IPS-11a (cell line): Measurements from ENCODE around the gene HIPK2.

Experiments
- H3K4me3 ChIP-seq: one replicate; pipeline ENCODE4 v1.5.1; 2013; ENCODE audit warnings: low read depth, low read length, control low read depth

The HIPK2 gene

DNA sequence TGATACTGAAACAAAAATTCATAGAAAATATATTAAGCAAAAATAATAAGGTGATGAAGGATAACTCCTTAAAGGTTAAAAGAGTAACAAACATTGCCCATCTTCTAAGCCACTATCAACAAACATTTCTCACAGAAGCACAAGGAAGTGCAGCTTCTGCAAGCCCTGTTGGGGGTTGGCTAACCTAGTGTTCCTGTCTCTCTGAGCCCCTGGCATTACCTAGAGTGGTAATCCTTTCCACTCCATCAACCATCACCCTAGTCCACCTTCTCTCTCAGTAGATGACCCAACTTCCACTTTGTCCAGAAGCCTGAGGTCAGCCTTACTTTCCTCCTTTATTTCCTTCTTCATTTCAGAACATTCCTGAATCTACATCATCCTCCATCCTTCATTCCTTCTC lies 59.7 kb downstream of the HIPK2 start:
- H3K4me3 ChIP-seq: no peak overlapping the region

DNA sequence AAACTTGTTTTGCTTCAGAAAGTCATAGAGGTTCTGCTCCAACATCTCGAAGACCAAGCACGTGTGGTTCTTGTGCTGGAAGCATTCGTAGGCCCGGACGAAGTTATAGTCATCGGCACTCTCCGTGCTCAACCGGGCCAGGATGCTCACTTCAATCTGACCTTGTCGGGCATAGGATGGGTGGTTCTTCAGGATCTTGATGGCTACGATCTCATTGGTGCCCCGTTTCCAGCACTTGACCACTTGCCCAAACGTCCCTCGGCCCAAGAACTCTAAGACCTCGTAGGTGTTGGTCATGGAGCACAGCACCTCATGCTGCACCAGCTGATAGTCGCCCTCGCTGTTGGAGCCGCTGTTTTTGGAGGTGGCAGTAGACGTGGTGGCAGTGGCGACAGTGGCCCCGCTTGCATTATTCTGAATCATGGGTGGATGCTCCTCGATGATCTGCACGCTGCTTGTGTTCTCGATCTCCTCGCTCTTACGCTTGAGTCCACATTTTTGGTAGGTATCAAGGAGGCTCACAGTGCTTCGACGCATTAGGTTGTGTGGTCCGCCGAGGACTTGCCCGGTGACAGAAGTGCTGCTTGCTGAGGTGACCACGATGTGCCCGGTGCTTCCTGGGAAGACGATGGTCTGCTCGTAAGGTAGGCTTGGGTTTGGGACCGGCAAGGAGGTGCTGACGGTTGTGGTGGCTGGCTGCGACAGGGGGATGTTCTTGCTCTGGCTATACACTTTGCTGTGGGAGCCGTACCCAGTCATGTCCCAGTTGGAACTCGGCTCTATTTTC lies 61.4 kb downstream of the HIPK2 start:
- H3K4me3 ChIP-seq: no peak overlapping the region

DNA sequence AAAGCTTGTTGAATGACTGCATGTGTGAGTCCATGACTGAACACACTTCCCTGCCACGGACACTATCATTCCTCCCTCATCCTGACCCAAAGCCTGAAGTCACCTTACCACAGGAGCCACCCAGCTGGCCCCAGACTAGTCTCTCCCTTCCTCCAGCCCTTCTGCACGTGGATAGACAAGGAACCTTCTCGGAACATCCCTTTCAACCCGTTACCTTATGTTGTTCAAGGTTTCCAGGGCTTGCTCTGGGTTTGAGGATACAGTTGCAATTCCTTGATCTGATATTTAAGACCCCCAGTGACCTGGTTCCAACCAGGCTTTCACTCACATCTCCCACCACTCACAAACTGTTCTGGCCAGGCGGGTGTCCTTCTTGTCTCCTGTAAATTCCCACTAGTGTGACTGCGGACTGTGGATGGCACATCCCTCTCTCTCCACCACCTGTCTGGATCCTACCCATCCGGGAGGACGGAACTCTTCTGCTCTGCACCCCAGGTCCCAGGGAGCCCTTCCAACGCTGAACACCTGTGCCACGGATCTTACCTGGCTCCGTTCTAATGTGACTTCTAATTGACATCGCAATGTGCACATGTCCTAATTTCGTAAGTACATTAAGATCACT lies 62.5 kb downstream of the HIPK2 start:
- H3K4me3 ChIP-seq: no peak overlapping the region

DNA sequence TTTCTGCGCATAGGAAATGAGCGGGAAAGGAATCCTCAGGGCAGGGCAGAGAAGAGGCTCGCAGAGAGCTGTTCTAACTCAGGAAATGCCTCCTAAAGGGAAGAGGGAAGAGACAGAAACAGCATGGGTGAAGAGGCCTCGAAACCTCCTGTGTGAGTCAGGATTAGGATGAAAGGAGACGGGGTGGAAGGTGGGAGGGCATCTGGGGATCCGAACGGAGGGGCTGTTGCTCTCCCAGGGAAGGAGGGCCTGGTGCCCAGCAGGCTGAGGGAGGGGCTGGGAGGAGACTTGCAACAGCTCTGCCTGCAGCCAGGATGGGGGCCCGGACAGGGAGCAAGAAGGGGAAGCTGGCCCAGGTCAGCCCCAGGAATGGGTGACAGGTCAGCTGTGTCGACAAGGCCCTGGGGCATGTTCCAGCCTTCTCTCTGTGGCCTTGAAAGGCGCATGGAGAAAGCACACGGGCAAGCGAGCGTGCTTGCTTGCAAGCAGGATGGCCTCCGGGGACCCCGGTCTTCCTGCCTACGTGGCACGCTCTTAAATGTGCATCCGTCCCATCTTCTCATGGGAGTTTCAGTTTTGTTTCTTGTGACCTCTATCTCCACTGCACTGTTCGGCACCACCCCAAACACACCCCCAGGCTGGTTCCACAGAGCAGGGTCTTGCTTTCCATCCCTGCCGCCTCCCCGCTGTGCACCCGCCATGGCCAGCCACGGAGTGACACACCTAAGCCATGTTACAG lies 63.5 kb downstream of the HIPK2 start:
- H3K4me3 ChIP-seq: no peak overlapping the region

DNA sequence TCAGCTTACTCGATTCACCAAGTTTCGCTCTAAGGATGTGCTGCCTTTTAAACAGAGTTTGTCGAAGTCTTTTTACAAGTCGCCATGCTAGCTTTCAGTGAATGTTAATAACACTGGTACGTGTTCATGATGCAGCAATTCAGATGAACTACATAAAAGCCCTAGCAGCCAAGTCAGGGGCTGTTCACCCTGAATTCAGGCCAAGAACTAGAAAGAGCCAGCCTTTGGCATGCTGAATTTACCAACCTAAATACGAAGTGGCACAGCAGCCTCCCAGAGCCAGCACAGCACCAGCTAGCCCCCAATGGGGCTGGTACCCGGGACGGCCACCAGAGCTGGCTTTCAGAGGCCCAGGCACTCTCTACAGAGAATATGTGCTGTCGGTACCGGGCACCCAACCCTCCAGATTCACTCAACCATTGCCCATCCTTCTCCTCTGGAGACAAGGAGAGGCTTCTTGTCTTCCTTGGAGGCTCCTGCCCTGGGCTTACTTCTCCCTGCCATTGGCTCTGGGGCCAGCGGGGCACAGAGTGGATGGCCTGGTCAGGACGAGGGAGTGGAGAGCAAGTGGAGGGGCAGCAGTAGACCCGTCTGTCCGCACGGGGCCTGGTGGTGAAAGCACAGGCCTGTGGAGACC lies 64.2 kb downstream of the HIPK2 start:
- no peak overlapping the region for H3K4me3 ChIP-seq

DNA sequence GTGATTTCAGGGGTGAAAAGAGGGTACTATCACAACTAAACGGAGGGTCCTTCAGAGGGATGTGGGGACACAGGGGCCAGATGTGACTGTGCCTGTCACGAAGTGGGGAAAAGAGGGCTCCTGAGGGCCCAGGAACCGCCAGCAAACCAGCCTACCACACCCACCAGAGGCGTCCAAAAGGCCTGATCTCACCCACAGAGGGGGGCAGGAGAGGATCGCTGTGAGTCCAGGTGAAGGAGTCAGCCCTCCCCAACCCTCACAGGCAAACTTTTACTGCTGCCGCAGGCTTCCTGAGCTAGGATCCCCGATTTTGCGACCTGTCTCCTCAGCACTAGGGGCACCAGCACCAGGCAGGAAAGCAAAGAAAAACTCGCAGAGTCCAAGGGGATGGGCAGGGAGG lies 64.7 kb downstream of the HIPK2 start:
- no peak overlapping the region for H3K4me3 ChIP-seq

DNA sequence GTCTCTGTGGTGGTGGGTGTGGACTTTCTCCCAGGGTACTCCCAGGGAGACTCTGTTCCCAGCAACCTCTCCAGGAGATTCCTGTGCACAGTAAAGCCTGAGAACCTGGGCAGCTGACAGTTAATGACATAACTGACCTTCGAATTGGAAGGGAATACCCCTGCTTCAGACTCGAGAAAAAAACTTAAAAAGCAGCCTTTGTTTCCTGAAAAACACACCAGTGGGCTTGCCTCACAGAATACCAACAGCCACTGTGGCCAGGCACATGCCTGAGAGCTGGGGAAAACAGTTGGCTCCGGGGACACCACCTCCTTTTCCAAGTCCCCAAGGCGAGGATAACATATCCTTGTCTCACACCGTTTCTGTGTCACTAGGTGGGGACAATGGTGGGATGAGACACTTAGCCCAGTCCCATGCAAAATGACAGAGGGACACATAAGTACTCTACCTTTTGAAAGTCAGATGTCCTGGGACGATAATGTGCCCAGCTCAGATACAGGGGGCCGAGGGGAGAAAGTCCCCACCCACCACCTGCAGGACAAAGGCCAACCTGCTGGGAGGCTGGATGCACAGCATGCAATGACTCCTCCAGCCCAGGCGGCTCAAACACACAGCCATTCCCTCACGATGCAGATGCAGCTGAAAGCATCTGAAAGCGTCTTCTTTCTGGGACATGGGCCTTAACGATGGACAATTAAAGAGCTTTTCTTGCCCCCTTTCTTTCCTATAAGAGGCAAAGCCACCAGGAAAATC lies 65.6 kb downstream of the HIPK2 start:
- H3K4me3 ChIP-seq: no peak overlapping the region

DNA sequence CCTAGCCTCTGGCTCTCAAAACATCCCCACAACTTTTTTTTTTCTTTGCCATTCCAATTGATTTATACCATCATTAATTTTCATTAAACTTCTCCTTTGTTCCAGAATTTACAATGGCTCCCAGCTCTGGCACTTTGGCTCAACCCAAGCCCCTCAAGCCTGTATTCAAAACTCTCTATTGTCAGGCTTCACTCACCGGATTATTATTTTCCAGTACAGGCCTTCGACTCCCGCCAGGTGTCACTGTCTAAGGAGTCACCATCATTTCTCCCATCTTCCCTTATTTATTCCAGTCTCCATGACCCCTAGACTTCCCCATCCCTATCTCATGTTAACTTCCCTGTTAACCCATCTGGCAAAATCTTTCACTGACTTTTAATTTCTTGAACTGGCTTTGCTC lies 67.8 kb downstream of the HIPK2 start:
- H3K4me3 ChIP-seq: no peak overlapping the region

DNA sequence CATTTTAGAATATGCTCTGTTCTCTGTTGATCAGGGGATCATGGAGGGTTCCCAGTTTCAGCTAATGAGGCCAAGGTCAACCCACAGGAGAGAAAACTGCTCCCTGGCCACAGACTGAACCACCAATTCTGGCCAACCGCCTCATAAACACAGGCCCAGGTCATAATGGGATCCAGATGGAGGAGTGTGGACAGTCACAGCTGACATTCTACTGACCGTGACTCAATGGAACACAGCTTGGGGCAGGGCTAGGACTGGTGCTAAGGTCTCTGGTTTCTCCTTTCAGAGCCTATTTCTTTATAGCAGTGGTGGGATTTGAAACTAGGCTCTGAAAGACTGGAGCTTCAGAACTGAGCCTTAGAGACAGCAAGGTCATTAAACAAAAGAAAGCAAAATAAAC lies 68.3 kb downstream of the HIPK2 start:
- no peak overlapping the region for H3K4me3 ChIP-seq

DNA sequence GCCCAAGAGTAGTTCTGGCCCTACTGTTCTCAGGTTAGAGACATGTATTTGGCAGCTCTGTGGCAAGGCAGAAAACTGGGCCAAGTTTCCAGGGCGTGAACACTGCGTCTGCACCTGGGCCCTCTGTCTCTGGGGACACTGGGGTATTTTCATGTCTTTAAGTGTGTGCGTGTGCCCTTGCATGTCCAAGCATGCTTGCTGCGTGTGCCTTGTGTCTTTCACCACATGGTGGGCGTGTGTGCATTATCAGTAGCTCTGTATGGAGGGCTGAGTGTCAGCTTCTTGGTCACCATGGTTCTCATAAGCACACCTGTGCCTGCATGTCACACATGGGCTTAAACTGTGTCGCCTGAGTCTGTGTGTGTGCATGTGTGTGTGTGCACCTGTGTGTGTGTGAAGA lies 69.3 kb downstream of the HIPK2 start:
- H3K4me3 ChIP-seq: no peak overlapping the region

DNA sequence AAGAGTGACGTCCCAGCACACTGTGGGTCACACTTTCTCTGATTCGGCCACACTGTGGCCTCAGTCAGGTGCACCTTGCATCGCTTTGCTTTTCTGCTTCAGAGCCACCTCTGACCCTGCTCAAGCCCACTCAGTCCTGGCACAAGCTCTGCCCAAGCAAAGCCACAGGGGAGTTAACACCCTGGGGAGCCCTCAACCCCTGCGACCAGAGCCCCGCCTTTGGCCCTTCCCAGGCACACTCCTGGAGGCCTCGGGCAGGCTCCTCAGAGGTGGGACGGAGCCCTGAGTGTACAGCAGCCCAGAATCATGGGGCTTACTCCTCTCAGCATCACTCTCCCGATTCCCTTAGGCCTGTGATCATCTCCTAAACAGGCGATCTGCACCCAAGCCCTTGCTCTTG lies 71.0 kb downstream of the HIPK2 start:
- H3K4me3 ChIP-seq: no peak overlapping the region

DNA sequence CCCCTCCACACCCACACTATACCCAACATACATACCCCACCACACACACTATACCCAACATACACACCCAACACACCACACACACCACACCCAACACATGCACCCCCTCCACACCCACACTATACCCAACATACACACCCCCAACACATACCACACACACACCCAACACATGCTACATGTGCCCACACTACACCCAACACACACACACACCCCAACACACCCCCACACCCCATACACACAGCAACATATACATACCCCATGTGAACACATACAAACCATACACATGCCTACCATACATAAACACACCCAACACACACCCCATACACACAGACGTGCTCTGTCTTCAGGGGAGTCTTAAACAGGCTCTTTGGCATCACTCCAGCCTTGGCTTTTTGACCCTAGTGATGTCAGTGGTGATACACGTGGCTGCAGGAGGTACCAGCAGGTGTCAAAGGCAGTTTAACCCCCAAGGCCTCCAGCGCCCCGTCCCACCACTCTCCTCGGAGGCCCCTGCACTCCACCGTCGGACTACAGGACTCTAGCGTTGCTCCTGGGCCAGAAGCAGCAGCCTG lies 73.4 kb downstream of the HIPK2 start:
- H3K4me3 ChIP-seq: no peak overlapping the region

DNA sequence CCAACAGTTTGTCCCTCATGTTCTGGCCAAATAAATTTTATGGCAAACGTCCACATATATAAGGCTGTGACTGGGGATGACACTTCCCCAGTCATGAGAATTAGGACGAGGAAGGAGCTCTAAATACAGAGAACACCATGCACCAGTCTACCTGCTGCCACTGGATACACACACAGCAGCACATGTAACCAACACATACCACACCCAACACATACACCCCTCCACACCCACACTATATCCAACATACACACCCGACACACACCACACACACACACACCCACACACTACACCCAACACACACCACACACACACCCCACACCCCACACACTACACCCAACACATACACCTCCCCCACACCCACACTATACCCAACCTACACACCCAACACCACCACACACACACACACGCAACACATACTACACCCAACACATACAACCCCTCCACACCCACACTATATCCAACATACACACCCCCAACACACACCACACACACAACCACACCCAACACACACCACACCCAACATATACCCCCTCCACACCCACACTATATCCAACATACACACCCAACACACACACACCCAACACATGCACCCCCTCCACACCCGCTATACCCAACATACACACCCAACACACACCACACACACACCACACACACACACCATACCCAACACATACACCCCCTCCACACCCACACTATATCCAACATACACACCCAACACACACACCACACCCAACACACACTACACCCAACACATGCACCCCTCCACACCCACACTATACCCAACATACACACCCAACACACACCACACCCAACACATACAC lies 74.1 kb downstream of the HIPK2 start:
- H3K4me3 ChIP-seq: no peak overlapping the region

DNA sequence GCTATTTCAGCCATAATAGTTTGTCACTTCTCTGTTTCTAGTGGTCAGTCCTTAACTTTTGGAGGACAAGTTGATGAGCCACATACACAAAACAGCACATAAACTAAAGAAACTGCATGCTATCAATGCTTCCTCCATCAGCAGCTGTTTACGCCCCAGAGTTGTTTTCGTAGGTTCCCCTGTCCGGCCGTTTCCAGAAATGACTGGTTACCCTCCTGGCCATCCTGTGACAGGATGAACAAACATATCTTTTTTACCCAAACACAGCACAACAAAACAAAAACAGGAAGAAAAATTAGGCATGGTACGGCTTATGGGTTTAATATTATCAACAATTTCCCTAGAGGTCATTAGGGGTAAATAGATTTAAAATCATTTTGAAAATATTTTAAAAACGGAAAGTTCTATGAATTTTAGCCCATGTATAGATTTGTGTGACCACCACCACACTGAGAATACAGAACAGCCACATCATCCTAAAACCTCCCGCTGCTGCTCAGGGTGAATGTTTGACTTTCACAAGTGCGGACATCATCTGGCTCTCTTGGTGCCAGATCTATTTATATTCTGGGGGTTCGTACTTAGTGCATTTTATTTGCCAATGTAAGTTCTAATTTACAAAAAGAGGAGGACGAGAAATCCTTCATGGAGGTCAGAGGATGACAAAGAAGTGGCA lies 74.8 kb downstream of the HIPK2 start:
- H3K4me3 ChIP-seq: no peak overlapping the region

DNA sequence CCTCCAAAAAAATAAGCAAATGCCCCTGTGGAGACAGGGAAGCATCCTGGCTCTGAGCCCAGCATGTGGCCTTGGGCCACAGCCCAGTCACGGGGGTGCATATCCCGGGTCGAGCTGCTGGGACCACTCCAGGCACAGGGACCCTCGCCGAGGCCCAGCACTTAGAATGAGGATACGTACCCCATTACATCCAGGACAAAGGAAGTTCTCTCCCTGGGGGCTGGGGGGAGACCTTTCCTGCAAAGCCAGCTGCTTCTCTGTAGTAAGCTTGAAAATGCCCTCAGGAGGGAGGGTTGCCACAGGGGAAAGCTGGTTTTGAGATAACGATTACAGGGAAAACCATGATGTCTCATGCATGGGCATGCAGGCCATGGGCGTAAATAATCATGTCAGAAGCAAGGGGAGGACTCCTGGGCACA lies 75.5 kb downstream of the HIPK2 start:
- no peak overlapping the region for H3K4me3 ChIP-seq

DNA sequence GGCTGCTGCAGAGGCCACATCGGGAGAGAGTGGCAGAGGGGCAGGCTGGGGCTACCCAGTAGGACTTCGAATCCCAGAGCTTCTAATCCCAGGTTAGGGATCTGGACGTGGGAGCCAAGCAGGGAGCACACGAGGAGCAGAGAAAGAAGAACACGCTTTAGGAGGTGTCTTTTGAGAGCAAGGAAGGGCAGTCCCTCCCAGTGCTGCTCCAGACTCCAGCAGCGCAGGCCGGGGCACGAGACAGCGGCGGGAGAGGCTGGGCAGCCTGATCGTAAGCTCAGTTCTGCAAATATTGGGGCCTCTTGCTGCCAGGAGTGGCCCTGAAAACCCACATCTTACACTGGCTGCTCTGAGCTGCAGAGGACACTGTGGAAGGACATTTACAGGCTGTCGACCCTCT lies 75.9 kb downstream of the HIPK2 start:
- H3K4me3 ChIP-seq: no peak overlapping the region

DNA sequence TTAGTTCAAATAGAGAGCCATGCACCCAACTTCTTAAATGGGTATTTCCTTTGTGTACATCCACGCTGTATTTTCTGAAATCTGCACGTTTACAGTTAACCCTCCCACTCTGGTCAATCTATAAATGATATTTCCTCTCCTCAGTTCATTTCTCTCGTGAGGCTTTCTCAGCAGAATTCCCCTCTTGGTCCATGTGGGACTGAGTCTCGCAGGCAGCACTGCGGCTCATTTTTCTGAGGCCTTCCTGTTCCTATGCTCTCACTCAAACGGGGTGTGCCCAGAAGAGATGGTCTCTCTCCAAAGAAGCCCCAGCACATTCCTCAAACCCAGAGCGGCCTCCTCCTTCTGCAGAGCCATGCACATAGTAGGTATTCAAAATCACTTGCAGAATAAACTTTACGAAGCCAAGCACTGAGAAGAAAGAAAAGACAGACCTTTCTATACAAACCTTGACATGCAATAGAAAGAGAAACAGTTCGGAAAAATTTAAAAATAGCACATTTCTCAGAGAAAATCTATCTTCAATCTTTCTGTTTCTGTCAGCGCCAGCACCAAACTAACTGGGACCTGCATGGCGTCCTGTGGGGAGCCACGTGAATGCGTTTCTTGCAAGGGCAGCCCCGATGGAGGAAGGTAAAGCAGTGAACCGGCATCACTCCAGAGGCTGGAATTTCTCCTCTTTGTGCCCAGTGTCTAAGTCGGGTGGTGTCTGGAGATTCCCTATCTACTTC lies 77.1 kb downstream of the HIPK2 start:
- no peak overlapping the region for H3K4me3 ChIP-seq
